GM19193 (cell line): ENCODE results near the gene POU2F1.

Experiments
- POLR2A ChIP-seq: IDR thresholded peaks from 4 replicates; pipeline ENCODE4 v1.6.1; 2011; ENCODE audit not compliant: insufficient read depth, insufficient read length; ENCODE audit errors: extremely low read depth

The POU2F1 gene

DNA sequence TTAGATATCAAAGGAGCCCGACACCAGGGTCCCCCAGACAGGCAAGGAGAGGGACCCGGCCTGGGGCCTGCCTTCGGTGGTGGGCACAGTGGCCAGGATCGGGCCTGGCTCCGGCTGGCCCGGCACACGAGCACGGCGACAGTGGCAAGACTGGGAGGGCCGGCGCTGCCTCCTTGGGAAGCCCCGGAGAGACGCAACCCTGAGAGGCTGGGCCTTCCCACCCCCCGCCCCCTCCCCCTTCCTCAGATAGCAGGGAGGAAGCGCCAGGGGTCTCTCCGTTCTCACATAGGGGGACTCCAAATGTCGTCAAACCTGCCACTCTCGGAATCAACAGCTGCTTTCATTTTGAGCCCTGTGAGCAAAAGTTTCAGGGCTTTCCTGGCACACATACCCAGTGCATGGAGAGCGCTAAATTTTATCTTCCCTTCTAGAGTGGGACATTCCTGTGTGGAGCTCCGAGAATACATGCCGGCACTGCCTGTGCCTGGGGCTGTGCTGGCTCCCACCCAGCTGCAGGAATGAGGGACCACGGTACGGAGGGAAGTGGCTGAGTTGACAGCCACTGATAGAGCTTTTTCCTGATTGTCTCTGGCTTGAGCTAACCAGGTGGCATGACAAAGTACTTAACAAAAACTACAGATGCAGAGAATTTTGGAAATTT is 235.2 kb downstream of the POU2F1 start:
- TF ChIP-seq POLR2A: peak; percentile 46

DNA sequence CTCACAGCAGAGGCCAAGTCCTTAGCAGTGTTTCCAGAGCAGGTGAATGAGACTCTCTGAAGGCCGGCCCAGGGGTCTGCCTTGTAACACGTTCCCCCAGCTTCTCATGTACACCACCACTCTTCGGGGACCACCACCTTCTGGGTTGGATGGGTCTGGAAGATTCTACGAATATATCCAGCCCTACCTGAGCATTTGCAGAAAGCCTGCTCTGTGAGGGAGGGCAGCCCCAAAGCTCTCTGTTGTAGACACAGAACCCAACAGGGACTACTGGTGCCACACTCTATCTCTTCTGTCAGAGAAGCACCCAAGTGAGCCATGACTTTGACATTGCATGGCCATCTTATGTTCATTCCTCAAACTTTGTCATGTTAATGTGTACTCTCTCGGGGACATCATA is 235.8 kb downstream of the POU2F1 start:
- no peak for TF ChIP-seq POLR2A

DNA sequence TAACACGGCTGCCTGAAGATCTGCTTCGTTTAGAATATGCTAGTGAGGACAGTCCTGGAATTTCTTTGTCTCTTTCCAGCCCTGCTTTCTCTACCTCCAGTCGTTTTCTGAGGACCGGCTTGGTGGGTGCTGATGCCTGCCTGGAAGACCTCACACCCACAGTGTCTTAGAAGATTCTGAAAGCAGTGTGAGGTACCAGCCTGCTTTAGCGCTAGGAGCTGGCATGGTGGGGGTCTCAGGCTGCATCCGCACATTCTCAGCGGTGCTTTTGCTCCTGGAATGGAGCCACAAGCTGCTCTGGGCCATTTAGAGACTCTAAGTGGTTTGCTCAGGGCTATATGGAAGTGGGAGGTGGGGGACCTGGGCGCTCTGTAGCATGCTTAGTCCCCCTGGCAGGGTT is 236.2 kb downstream of the POU2F1 start:
- no peak for TF ChIP-seq POLR2A

DNA sequence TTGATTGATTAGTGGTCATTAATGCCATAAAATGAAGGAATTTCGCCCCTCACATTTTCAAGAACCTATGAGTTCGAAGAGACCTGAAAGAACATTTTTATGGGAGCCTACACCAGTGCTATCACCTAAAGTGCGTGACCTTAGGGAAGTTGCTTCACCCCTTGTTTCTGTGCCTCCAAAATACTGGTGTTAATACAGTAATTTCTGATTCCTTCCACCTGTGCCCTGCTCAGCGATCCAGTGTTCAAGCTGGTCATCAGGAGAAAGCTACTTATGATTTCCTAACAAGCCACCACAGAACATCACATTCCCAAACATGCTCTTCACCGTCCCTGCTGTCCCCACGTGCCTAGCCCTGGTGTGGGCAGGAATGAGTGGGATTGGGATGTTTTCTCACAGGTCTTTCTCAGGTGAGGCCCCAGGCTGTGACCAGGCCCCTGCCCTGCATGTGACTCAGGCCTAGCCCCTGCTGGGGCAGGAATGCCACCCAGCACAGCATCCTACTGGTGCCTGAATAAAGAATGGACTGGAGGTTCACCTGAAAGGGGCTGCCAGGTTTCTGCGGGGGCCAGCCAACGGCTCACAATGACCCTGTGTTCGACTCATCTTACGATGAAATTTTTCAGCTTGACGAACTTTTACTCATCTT is 237.4 kb downstream of the POU2F1 start:
- no peak for TF ChIP-seq POLR2A

DNA sequence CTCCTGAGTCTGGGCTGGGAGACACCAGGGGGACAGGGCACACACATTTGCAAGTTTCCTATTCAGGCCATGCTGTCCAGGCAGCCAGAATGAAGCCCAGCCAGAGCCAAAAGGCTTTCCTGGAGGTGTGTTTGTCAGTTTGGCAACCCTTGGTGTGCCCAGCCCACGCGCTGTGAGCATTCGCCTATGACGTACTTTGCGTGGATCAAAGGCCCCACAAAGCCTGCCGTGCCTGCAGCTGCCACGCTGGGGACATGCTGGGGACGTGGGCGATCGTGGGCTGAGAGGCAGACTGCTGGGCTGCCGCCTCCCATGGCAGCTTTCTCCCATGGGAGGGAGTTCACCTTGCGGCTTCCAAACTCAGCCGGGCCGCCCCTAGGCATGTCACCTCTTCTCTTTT is 240.2 kb downstream of the POU2F1 start:
- TF ChIP-seq POLR2A: no peak

DNA sequence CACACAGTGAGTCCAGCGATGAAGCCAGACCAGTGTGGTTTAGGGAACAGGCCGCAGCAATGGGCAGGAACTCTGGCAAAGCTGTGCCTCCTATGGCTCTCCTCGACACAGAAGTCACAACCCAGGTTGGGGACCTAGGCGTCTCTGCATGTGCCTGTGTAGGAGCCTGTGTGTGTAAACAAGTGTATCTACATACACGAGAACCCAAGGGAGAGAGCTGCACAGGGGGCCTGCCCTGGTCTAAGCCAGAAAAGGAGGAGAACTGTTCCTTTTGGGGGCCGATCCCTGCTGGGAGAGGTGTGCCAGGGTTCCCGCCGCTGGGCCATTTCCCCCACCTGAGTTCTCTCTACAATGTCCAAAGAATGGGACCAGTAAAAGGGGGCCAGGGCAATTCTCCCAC is 241.7 kb downstream of the POU2F1 start:
- TF ChIP-seq POLR2A: no peak

DNA sequence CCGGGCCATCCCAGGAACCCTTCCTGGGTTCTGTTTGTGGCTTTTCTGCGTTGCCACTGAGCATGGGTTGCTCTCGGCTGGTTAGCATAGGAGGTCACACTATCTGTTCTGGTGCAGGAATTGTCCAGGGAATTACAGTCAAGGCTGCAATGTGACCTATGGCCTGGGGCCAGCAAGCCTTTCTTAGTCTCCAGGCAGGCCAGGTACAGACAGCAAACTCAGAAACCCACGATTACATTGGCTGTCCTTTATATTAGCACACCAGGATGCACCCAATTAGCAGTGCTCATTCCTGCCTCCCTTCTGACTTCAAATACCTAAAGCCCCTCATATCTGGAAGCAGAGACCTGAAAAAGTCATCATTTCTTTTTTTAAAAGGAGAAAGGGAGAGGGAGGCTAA is 242.4 kb downstream of the POU2F1 start:
- TF ChIP-seq POLR2A: no peak

DNA sequence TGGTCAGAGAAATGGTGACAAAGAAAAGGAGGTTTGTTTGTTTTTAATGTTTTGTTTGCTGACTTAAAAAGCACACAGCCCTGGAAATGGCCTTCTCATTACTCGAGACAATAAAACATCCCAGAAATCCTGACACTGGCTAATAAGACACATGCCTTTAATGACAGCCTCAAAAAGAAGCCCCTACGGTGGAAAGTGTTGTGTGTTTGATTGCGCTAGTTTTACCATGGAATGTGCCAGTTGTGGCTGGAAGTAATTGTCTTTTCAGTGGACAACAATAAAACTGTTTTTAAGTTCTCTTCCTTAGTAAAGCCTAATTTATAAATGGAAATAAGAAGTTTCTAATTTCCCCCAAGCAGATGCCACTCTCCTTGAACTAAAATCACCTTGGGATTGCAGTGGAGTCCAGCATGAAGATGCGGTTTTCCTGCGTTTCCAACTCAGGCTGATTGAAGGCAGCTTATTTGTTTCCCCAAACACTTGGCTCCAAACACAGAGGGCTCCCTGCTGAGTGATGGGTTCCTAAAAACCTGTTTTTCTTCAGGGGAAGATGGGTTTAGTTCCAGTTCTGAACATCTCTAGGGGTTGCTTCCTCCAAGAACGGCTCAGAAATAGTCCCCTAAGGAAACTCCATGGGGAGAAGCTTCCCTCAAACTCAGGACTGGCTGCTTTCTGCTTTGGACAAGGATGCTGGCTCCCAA is 243.3 kb downstream of the POU2F1 start:
- no peak for TF ChIP-seq POLR2A

DNA sequence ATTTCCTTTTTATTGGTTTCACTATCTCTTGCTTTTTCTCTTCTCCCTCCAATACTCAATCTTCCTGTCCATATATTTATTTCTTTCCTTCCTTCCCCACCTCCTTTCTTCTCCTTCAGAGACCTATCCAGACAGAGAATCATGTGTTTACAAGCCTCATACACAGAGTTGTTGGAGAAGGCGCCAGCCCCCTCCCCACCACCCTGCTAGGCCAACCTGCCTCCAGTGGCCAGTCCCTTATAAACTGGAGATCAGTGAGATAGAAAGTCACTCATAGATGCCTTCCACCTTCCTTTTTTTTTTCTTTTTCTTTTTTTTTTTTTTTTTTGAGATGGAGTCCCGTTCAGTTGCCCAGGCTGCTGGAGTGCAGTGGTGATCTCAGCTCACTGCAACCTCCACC is 244.3 kb downstream of the POU2F1 start:
- TF ChIP-seq POLR2A: no peak

DNA sequence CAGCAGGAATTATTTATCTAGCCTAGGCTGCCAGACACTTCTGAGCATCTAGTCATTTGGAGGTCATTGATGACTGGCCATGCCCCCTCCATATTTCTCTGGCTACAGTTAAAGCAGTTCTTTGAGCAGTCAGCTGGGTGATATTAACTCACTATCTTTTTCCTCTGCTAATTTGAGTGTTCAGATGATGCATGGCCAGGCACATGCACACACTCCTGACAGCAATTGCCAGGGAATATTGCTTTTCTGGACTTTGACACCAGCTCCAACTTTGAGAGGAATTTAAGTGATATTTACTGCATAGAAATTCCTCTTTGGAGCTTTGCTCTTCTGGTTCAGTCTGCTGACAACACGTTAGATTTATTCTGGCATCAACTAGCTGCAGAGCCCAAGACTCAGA is 245.1 kb downstream of the POU2F1 start:
- TF ChIP-seq POLR2A: no peak

DNA sequence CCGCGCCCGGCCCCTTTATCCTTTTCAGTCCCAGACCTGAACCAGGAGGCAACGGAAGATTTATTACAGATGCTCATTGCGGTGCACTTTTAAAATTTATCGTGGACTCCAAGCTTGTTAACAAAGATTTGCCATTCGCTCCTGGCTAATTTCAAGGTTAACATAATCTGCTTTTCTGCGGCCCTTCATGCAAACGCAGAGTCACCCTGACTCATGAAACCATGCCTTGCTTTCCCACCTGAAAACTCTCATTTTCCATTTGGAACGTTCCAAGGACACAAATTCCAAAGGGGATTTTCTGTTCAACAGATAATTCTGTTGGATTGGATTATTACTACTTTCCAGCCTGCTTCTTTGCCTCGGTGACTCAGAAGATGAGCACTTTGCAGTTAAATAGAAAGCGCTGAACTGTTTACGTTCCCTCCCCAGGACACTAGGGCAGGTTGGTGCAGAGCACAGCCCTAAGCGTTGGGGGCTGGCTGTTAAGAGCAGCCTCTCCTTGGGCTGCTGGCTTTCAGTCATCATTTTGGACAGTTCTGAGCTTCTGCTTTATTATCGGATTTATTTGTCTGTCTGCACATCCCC is 246.5 kb downstream of the POU2F1 start:
- TF ChIP-seq POLR2A: no peak

DNA sequence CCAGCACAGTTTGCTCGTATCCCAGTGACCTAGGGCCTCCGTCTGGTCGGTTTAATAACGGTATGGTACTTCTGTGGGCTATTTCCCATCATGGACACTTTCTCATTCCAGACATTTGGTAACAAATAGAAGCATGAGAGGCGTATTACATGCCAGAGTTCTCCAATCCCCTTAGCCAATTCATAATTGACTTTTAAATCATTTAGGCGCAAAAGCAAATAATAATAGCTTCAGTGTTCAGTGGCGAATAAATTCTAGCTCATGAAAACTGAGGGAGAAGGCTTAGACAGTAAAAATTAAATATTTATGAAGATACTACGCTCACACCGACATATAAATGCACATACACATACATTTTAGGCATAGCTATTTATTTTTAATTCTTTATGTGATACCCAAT is 247.1 kb downstream of the POU2F1 start:
- TF ChIP-seq POLR2A: no peak

DNA sequence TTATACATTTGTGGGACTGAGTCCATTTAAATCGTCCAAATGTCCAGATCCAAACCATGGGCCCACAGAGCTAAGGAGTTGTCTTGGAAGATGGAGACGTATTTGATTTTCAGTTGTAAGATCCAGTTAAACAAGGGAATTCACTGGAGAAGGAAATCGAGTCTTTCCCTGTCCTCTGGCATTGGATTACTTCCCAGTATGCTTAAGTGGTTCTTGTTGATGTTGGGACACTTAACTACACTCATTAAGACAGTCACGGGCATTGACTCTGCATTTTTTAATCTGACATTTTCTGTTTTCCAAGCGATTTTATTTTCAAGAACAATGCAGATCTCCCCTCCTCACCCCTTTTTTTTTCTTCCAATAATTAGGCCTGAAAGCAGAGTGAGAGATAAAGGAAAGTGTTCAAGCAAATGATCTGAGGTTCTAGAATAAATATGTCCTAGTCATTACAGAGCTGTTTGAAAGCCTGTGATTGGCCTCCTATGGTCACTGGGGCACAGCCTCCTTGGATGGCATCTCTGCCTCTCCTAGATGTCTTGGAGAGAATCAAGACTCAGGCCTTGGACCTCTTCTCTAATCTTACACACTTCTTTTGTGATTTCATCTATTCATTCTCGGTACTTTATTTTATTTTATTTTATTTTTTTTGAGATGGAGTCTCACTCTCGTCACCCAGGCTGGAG is 248.7 kb downstream of the POU2F1 start:
- no peak for TF ChIP-seq POLR2A

DNA sequence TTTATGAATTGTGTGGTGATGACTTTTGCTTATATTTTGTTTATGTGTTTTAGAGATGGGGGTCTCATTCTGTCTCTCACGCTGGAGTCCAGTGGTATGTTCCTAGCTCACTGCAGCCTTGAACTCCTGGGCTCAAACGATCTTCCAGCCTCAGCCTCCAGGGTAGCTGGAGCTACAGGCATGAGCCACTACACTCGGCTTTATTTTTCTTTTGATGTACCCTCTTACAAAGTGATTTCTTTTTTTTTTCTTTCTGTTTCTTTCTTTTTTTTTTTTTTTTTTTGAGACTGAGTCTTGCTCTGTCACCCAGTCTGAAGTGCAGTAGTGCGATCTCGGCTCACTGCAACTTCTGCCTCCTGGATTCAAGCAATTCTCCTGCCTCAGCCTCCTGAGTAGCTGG is 250.9 kb downstream of the POU2F1 start:
- TF ChIP-seq POLR2A: no peak
